CD4-positive, alpha-beta T cell treated with Interleukin-21 for 1 hour (primary cell): ENCODE data around the gene CEP192.
"Not testable (repeated sequence)": the region's sequence is repeated elsewhere in the genome, so short reads cannot be mapped to it uniquely, and the experiment has no call there.

Source experiments
- DNase-seq: peaks from one replicate; pipeline ENCODE4 v3.0.0-alpha.2; 2020

Gene CEP192

GRCh38 chr18:12990641-12990966 is 558 bp upstream of the CEP192 start:
- DNase-seq = no peak

DNA sequence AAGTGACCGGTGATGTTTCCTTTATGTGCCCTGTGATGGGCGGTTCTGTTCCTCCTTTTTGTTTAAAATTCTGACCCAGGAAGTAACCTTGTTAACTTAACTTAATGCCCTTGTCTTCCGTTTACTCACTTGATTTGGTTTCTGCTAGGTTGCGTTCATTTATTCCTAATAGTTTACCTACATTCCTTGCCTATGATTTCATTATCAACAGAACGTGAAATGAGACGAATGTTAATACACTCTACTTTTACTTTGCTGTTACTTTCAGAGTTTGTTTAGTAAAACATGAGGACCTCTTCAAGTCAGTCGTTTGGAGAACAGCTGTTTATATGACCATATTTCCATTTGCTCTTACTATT is 638 bp downstream of the CEP192 start:
- no peak for DNase-seq

DNA sequence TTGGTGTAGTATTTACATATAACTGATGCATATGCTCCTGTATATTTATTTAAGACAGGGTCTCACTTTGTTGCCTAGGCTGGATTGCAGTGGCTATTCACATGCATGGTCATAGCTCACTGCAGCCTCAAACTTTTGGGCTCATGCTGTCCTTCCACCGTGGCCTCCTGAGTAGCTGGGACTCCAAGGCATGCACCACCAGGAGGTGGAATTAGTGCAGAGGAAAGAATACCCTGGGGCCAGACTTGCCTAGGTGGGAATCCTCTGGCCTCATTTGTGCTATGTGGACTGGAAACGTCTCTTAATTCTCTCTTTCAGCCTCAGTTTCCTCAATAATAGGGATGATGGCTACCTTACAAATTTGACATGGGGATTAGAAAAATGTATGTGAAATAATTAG is 2.3 kb downstream of the CEP192 start:
- DNase-seq = no peak

GRCh38 chr18:12995424-12995823 is 4.3 kb downstream of the CEP192 start:
- DNase-seq = no peak

GRCh38 chr18:12995952-12996477 is 4.9 kb downstream of the CEP192 start:
- DNase-seq = no peak

DNA sequence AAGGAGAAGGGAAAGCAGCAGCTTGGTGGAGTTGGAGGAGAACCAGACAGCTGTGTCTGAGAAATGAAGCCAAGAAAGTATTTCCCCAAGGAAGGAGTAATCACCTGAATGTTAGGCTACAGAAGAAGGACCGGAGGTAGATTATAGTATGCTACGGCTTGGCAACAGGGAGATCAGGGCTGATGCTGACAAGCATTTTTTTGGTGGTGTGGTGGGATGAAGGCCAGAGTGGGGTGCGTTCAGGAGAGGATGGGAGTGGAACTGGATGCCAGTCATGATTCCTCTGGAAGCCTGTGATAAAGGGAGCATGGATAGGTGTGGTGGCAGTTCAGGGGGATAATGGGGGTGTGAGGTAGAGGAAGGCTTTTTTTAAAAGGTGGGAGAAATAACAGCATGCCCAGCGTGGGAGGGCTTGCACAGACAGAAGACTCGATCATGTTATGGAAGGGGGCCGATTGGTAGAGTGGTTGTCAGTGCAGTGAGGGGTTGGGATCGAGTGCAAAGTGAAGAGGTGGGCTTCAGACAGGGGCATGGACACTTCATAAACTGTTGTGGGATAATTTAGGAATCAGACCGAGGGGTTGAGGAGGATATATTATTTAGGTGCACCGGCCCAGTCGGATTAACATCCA is 5.6 kb downstream of the CEP192 start:
- DNase-seq = no peak

- not testable (repeated sequence) for DNase-seq
Observed at GRCh38 chr18:12997330-12997729, 6.2 kb downstream of the CEP192 start.

GRCh38 chr18:12998332-12999060 is 7.3 kb downstream of the CEP192 start:
- no peak for DNase-seq

DNA sequence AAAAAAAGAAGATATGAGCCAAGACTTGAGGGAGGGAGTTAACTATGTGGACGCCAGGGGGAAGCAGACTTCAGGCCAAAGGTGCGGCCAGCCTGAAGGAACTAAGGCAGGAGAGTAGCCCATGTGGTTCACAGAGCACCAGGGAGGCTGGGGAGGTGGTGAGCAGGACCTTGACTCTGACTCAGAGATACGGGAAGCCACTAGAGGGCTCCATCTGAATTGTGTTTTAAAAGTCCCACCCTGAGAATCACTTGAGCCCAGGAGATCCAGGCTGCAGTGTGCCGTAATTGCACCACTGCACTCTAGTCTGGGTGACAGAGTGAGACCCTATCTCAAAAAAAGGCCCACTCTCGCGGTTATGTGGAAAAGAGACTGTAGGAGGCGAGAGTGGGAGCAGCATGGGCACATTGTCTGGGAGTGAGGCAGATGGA is 12.3 kb downstream of the CEP192 start:
- peak; percentile 17 for DNase-seq

DNA sequence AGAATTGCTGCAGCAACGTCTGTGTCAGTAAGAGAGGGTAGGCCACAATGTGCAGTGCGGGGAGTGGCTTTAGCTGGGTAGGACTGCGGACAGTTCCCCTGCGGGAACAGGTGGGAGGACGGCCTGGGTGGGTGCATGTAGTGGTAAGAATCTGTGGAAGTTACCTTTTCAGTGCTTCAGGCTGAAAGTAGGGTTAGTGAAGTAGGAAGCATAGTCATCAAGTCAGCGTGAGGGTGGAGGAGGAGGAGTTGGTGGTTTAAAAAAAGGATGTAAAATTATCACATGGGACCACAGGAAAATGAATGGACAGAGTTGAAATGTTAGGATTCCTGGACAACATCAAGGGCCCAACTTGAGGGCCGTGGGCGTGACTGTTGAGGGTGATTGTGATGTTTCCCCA is 13.2 kb downstream of the CEP192 start:
- no peak for DNase-seq

DNA sequence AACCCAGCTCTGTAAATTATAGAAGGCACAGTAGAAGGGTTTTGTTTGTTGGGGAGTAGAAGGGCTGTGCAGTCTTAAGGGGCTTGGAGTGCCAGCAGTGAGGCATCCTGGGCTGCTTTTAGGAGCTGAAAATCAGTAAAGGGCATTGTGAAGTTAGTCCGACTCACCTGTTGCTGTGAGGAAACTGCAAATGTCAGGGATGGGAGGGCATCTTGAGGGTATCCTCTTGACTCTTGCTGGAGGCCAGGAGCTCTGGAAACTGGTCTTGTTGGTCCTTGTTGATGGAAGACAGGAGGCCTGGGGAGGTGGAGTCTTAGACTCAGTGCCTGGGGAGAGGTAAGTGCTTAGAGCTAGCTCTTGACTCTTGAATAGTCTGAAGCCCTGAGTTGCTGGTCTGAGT is 14.1 kb downstream of the CEP192 start:
- no peak for DNase-seq

GRCh38 chr18:13006531-13007247 is 15.5 kb downstream of the CEP192 start:
- no peak for DNase-seq

DNA sequence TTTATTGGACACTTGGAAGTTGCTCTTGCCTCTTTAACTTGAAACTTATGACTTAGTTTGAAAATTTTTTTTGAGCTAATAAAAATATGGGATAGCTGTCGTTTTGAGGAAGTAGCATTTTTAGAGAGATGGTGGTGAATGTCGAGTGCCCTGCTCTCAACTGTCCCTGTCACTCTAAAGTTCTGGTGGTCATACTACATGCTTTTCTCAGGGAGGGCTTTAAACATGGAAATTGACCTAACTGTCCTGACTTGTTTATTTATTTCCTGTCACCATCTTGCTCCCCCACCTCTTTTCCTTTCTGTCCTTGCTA is 16.0 kb downstream of the CEP192 start:
- DNase-seq = no peak

- no peak for DNase-seq
Observed at GRCh38 chr18:13011719-13012118, 20.6 kb downstream of the CEP192 start.

GRCh38 chr18:13014232-13014631 is 23.1 kb downstream of the CEP192 start:
- DNase-seq = no peak

- no peak for DNase-seq
Observed at GRCh38 chr18:13014818-13015217, 23.7 kb downstream of the CEP192 start.

DNA sequence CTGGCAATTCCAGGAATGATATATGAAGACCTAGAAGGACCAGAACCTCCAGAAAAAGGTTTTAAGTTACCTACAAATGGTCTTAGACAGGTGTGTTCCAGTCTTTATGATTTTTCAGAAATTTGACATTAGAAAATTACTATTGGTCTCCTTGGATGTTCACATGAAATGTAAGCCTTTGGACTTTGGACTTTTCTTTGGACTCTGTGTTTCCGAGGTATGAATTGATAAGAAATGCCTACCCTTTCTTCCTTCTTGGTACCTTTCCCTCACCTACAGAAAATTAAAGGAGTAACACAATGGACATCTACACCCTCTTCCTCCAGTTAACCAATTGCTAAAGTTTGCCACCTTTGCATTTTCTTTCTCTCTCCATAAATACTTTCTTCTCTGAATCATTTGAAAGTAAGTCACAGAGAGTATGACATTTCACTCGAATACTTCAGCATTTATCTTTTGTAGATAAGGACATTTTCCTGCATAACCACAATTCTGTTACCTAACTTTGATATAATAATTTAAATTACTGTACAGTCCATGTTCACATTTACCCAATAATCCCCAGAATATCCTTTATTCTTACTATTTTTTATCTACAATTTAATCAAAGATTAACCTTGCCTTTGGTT is 26.2 kb downstream of the CEP192 start:
- DNase-seq = no peak

GRCh38 chr18:13018374-13018773 is 27.2 kb downstream of the CEP192 start:
- no peak for DNase-seq

GRCh38 chr18:13019301-13019700 is 28.1 kb downstream of the CEP192 start:
- DNase-seq = no peak

GRCh38 chr18:13022644-13023043 is 31.5 kb downstream of the CEP192 start:
- no peak for DNase-seq

- DNase-seq = no peak
Observed at GRCh38 chr18:13025233-13025632, 34.1 kb downstream of the CEP192 start.

GRCh38 chr18:13026583-13027270 is 35.6 kb downstream of the CEP192 start:
- DNase-seq = no peak

- no peak for DNase-seq
Observed at GRCh38 chr18:13028869-13029268, 37.7 kb downstream of the CEP192 start.
